Activated T-helper 9 cell treated with anti-CD3 and anti-CD28 coated beads, Interleukin-2, amount 50 U/mL, for 16 hours (primary cell): ENCODE measurements around the gene INPPL1.

Experiments used
- DNase-seq: peaks from one replicate; pipeline ENCODE4 v3.0.0-alpha.2; 2020; ENCODE audit warnings: low read depth

INPPL1 gene

GRCh38 chr11:72231396-72232259 is 7.1 kb downstream of the INPPL1 start:
- no peak for DNase-seq

DNA sequence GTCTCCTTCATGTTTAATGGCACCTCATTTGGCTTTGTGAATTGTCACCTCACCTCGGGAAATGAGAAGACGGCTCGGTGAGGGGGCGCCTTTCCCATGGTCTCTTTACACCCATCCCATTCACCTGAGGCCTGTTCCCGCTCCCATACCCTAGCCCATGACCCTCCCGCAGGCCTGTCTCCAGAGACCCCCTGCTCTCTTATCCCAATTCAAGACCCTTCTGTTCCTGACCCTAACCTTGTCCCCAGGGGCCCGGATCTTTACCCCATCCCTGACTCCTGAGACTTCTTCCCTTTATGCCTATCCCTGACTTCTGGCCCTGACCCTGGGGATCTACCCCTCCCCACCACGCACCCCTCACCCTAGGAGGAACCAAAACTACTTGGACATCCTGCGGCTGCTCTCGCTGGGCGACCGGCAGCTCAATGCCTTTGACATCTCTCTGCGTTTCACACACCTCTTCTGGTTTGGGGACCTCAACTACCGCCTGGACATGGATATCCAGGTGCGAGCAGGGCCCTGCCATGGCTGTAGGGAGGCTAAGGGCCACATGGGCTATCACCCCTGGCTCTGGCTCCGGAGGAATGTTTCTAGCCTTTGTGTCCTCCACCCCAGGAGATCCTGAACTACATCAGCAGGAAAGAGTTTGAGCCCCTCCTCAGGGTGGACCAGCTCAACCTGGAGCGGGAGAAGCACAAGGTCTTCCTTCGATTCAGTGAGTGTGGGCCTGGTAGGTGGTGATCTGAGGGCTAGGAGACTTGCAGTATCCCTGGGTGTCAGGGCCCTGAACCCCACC is 7.9 kb downstream of the INPPL1 start:
- DNase-seq = no peak

DNA sequence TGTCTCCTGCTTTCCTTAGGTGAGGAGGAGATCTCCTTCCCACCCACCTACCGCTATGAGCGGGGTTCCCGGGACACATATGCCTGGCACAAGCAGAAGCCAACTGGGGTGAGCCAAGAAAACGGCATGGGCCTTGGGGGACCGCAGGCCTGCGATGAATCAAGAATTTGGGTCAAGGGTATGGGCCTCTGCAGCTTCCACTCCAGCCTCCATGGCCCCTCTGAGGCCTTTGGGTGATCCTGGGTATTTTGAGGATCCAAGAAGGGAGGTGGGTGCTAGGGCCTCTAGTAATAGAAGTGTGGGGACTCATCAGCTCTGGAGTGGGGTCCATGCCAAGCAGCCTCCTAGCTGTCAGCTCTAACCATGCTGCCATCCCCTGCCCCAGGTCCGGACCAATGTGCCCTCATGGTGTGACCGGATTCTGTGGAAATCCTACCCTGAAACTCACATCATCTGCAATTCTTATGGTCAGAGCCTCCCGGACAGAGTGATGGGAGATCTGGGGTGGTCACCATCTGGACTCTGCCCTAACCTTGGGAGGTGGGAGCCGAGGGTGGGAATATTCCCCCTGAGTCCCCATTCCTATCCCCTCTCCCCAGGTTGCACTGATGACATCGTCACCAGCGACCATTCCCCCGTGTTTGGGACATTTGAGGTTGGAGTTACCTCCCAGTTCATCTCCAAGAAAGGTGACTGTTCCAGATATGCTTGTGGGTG is 8.6 kb downstream of the INPPL1 start:
- no peak for DNase-seq

GRCh38 chr11:72233773-72234513 is 9.4 kb downstream of the INPPL1 start:
- DNase-seq = no peak

DNA sequence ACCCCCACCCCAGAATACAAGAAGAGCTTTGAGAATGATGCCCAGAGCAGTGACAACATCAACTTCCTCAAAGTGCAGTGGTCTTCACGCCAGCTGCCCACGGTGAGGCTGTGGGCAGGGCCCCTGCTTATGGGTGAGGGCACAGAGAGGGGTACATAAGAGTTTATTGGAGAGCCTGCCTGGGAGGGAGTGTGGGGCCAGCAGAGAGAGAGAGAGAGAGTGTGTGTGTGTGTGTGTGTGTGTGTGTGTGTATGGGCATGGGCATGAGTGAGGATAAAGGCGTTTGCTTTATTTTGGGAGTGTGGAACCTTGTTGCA is 9.9 kb downstream of the INPPL1 start:
- no peak for DNase-seq

GRCh38 chr11:72234920-72235319 is 10.4 kb downstream of the INPPL1 start:
- no peak for DNase-seq

DNA sequence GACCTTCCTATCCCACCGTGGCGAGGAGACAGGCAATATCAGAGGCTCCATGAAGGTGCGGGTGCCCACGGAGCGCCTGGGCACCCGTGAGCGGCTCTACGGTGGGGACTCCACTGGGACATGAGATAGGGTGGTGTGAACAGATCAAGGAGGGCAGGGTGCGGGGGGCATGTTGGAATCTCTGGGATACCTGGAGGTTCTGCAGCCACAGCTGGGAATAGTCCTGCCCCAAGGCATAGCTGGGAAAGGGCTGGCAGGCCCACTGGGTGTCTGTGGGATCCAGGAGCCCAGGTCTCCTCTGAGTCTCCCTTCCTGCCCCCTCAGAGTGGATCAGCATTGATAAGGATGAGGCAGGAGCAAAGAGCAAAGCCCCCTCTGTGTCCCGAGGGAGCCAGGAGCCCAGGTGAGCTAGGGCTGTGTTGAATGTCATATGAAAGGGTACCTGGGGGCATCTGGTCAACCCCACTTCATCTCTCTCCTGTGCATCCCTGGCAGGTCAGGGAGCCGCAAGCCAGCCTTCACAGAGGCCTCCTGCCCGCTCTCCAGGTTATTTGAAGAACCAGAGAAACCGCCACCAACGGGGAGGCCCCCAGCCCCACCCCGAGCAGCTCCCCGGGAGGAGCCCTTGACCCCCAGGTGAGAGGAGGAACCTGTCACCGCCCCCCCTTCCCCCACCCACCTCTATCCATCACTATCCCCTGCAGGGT is 10.9 kb downstream of the INPPL1 start:
- DNase-seq = no peak

GRCh38 chr11:72236083-72236697 is 11.6 kb downstream of the INPPL1 start:
- DNase-seq = no peak

GRCh38 chr11:72236774-72237111 is 12.2 kb downstream of the INPPL1 start:
- no peak for DNase-seq

- no peak for DNase-seq
Measured at GRCh38 chr11:72237112-72237931, 12.8 kb downstream of the INPPL1 start.

GRCh38 chr11:72238040-72238450 is 13.5 kb downstream of the INPPL1 start:
- DNase-seq = peak; percentile 28

DNA sequence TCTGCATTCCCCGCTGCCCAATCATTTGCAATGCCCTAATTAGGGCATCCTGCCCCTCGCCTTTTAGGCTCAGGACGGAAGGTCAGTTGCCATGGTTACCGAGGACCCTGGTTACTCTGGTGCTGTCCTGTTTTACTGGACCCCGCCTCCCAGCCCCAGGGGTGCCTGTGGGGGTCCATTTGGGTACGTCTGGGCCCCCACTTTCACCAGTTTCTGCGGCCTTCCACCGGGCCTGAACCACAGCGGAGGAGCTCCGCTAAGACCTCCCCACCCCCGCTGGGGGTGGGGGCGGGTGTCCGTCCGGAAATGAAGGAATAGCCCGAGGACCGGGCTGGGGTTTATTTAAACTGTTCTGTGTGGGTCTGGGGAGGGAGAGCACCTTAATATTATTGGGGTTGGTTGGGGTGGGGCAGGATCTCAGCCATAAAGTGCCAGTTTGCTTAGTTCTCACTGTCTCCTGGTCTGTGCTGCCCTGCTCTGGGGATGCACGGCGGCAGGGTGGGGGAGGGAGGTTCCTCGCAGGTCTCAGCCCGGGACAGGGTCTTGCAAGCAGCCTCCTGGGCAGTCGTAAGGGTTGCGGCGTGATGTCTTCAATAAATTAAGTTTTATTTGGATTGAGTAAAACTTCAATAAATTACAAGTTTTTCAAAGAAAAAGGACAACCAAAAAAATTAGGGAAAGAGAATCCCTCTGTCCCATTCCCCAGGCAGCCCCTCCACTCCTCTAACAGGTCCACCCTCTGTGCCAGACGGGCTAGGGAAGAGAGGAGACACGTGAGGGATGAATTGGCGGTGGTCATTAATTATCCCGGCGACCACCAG is 14.1 kb downstream of the INPPL1 start:
- DNase-seq = no peak

- no peak for DNase-seq
Measured at GRCh38 chr11:72239313-72239848, 14.8 kb downstream of the INPPL1 start.

- no peak for DNase-seq
Measured at GRCh38 chr11:72239849-72240460, 15.4 kb downstream of the INPPL1 start.

DNA sequence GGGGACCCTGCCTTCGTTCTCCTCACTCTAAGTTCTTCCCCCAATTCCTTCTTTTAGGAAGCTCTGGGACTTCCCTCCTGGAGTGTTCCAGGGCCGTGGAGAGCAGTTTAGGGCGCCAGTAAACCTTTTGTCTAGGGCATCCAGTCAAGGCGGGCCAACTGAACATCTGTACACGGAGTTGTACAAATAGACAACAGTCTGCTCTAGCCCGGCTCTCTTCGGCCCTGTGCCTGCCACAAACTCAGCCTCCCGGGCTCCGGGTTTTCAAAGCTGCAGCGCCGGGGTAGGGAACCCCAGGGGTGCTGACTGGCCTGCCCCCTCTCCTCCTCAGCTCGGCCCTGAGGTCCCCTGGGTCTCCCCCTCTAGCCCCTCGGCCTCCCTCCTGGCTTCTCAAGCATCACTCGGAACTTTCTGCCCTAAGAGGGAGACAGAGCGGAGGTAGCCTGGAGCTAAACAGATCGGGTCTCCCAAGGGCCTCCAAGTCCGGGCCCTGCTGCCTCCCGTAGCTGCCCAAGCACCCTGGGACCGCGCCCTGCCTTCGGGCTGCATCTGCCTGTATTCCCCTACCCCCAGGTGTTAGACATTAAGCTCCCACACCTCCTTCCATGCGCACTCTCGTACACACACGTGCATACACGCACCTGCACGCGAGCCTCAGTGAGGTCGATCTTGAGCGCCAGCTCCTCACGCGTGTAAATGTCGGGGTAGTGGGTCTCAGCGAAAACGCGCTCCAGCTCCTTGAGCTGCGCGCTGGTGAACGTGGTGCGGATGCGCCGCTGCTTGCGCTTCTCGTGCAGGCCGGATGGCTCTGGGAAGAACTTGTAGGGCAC is 16.1 kb downstream of the INPPL1 start:
- DNase-seq = no peak

DNA sequence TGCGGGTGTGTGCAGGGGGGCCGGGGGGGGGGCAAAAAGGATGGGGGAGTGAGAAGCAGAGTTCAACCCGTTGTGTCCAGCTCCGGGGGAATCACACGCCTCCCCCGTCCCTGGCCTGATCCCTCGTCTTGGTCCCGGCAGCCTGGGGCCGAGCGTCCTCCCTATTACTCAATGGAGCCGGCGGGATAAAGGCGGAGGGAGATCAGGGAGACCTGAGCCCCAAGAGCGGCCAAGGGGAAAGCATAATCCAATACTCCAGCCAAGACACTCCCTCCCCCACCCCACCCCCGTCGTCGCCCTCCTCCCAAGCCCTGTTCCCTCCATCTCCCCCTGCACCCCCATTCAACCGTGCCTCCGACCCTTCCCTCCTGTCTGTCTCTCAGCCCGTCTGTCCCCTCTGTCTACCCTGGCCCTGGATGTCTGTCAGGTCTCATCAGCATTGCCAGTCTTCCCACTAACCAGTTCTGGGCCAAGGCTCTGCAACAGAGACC is 16.8 kb downstream of the INPPL1 start:
- DNase-seq = no peak

- no peak for DNase-seq
Measured at GRCh38 chr11:72242141-72242540, 17.6 kb downstream of the INPPL1 start.
